Fibroblast of lung (primary cell): Measurements from ENCODE around the gene ARHGEF11.

ENCODE experiments used
- CTCF ChIP-seq, 2 donors: IDR thresholded peaks in 1 of 2; conservative IDR thresholded peaks in 1 of 2; 1 replicate in 1 of 2; 2 replicates in 1 of 2; pipeline ENCODE4 v1.5.1; 2011 to 2012; ENCODE audit warnings: low read length in 2 of 2, control low read depth in 1 of 2, inconsistent platforms in 1 of 2, low read depth in 1 of 2, mild to moderate bottlenecking in 1 of 2
- EZH2 ChIP-seq: IDR thresholded peaks from 2 replicates; pipeline ENCODE4 v1.5.1; 2012; ENCODE audit warnings: low read length, control low read depth, mild to moderate bottlenecking; ENCODE audit errors: missing control alignments

- TF ChIP-seq CTCF (conservative IDR thresholded peaks at IDR 0.05 in 1 of 2, IDR thresholded peaks at IDR 0.05 in 1 of 2; ENCODE audit: low read depth in 1 of 2, low read length in 2 of 2) (no peak), EZH2 (no peak)
Measured at GRCh38 chr1:156921053-156921529, 124.5 kb downstream of the ARHGEF11 start.
